Measurements from ENCODE around the gene FUBP1. TPM values are rescaled to one million over a fixed set of nuclear protein-coding genes. Genes with fewer than 3 reads are reported as not detected.
"Not testable (repeated sequence)": the region's sequence is repeated elsewhere in the genome, so short reads cannot be mapped to it uniquely, and the experiment has no call there.

FUBP1 gene
- total and polyA plus RNA-seq, 2 donors (not counting 1 experiment from before 2014, with no cell fraction given) = 95.8 to 249 TPM

DNA sequence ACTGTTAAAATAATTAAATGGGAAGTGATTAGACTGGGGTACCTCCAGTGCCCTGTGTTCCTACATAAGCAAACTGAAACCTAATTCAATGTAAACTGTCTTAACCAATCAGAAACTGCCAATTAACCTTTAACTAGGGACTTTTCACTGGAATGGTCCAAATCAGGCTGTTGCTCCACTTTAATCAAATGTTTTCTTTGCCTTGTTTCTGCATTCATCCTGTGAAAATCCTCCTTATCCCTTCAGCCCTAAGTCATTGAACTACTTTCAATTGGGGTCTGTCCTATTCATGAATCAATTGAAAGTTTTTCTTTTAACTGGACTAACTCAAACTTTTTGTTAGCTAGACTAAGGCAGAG lies 5.1 kb upstream of the FUBP1 start:
- Mint-ChIP-seq H3K4me1 (peaks cover 20% of the 10 kb centered on the region), H3K9me3 (ENCODE audit: insufficient read depth) (no peaks in the 10 kb centered on the region), H3K27ac (no peak overlapping the region), H3K4me3 (no peak overlapping the region), H3K27me3 (no peaks in the 10 kb centered on the region)
- H2AFZ ChIP-seq (ENCODE audit: insufficient read depth, low read depth, low read length, poor library complexity, severe bottlenecking) = no peak overlapping the region
- TF ChIP-seq, protein P1, sequence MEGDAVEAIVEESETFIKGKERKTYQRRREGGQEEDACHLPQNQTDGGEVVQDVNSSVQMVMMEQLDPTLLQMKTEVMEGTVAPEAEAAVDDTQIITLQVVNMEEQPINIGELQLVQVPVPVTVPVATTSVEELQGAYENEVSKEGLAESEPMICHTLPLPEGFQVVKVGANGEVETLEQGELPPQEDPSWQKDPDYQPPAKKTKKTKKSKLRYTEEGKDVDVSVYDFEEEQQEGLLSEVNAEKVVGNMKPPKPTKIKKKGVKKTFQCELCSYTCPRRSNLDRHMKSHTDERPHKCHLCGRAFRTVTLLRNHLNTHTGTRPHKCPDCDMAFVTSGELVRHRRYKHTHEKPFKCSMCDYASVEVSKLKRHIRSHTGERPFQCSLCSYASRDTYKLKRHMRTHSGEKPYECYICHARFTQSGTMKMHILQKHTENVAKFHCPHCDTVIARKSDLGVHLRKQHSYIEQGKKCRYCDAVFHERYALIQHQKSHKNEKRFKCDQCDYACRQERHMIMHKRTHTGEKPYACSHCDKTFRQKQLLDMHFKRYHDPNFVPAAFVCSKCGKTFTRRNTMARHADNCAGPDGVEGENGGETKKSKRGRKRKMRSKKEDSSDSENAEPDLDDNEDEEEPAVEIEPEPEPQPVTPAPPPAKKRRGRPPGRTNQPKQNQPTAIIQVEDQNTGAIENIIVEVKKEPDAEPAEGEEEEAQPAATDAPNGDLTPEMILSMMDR (IDR thresholded peaks at IDR 0.05) = no peak
- TF ChIP-seq EZH2 (IDR thresholded peaks at IDR 0.05; ENCODE audit: borderline replicate concordance, insufficient read depth, low read depth, low read length, poor library complexity, severe bottlenecking) = no peak
- no peak for DNase-seq
- intact Hi-C loops (cut with micrococcal nuclease) = no loop called here
- no peaks in the 10 kb centered on the region for H3K9me3 ChIP-seq (ENCODE audit: control extremely low read depth in 1 of 3, control insufficient read depth in 2 of 3, insufficient read depth in 1 of 3, low read length in 2 of 3)
- peaks cover 2 to 5% of the 10 kb centered on the region in 2 experiments for H3K36me3 ChIP-seq (replicated peaks in 1 of 2; ENCODE audit: control extremely low read depth in 1 of 2, control insufficient read depth in 1 of 2, extremely low read depth in 1 of 2, insufficient read depth in 2 of 2, low read length in 1 of 2)
- peaks cover 9 to 11% of the 10 kb centered on the region in 2 donors for H3K4me1 ChIP-seq (ENCODE audit: control insufficient read depth in 2 of 2, insufficient read depth in 2 of 2, low read length in 2 of 2)
- H3K27me3 ChIP-seq (replicated peaks in 1 of 4; ENCODE audit: control extremely low read depth in 1 of 4, control insufficient read depth in 3 of 4, insufficient read depth in 4 of 4, low read length in 3 of 4) = no peaks in the 10 kb centered on the region
- H4K20me1 ChIP-seq (ENCODE audit: control insufficient read depth, insufficient read depth, low read length, poor library complexity, severe bottlenecking) = no peaks in the 10 kb centered on the region
- POLR2A ChIA-PET = no interaction called here
- no peak overlapping the region for H3K4me2 ChIP-seq (replicated peaks; ENCODE audit: low read depth, low read length, poor library complexity, severe bottlenecking)
- H3K4me3 ChIP-seq (ENCODE audit: control extremely low read depth in 1 of 5, extremely low read depth in 1 of 5, insufficient read depth in 1 of 5, low read depth in 2 of 5, low read length in 4 of 5) = no peak overlapping the region
- no peak for ATAC-seq (ENCODE audit: low read depth)
- peaks cover 47% of the 10 kb centered on the region for H3K79me2 ChIP-seq (ENCODE audit: control insufficient read depth, insufficient read depth, low read length)
- CTCF ChIA-PET = interaction anchor here (2.3 kb wide), 1 partner anchor 11 kb away, joined by 6 read pairs; no protein-coding TSS in a partner anchor
- H3K27ac ChIP-seq (ENCODE audit: low read length in 2 of 2) = no peak overlapping the region
- H3K9ac ChIP-seq (ENCODE audit: low read length) = no peak overlapping the region

DNA sequence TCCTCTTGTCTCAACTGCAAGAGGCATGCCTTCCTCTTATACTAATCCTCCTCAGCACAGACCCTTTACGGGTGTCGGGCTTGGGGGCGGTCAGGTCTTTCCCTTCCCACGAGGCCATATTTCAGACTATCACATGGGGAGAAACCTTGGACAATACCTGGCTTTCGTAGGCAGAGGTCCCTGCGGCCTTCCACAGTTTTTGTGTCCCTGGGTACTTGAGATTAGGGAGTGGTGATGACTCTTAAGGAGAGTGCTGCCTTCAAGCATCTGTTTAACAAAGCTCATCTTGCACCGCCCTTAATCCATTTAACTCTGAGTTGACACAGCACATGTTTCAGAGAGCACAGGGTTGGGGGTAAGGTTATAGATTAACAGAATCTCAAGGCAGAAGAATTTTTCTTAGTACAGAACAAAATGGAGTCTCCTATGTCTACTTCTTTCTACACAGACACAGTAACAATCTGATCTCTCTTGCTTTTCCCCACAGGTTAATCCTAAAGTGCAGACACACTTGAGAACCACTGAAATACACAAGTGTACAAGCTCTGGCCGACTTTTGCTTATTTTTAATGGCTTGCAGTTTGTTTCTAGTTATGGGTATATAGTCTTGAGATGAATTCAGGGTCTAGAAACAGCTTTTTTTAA lies 4.6 kb upstream of the FUBP1 start:
- H3K27me3 ChIP-seq (replicated peaks in 1 of 4; ENCODE audit: control extremely low read depth in 1 of 4, control insufficient read depth in 3 of 4, insufficient read depth in 4 of 4, low read length in 3 of 4); POLR2A ChIA-PET; H4K20me1 ChIP-seq (ENCODE audit: control insufficient read depth, insufficient read depth, low read length, poor library complexity, severe bottlenecking); H3K27me3 Mint-ChIP-seq; H2AFZ ChIP-seq (ENCODE audit: insufficient read depth, low read depth, low read length, poor library complexity, severe bottlenecking); H3K9ac ChIP-seq (ENCODE audit: low read length); ATAC-seq (ENCODE audit: low read depth); H3K4me2 ChIP-seq (replicated peaks; ENCODE audit: low read depth, low read length, poor library complexity, severe bottlenecking); intact Hi-C loops (cut with micrococcal nuclease); H3K9me3 Mint-ChIP-seq (ENCODE audit: insufficient read depth); H3K36me3 ChIP-seq (replicated peaks in 1 of 2; ENCODE audit: control extremely low read depth in 1 of 2, control insufficient read depth in 1 of 2, extremely low read depth in 1 of 2, insufficient read depth in 2 of 2, low read length in 1 of 2); H3K27ac Mint-ChIP-seq; H3K9me3 ChIP-seq (ENCODE audit: control extremely low read depth in 1 of 3, control insufficient read depth in 2 of 3, insufficient read depth in 1 of 3, low read length in 2 of 3); H3K4me3 ChIP-seq (ENCODE audit: control extremely low read depth in 1 of 5, extremely low read depth in 1 of 5, insufficient read depth in 1 of 5, low read depth in 2 of 5, low read length in 4 of 5); H3K27ac ChIP-seq (ENCODE audit: low read length in 2 of 2); H3K4me3 Mint-ChIP-seq; DNase-seq: not testable (repeated sequence)
- CTCF ChIA-PET = interaction anchor here (2.3 kb wide), 1 partner anchor 12 kb away, joined by 6 read pairs; no protein-coding TSS in a partner anchor
- peaks cover 18% of the 10 kb centered on the region for H3K4me1 Mint-ChIP-seq
- H3K4me1 ChIP-seq (ENCODE audit: control insufficient read depth in 2 of 2, insufficient read depth in 2 of 2, low read length in 2 of 2) = peaks cover 9 to 11% of the 10 kb centered on the region in 2 donors
- peaks cover 45% of the 10 kb centered on the region for H3K79me2 ChIP-seq (ENCODE audit: control insufficient read depth, insufficient read depth, low read length)
- 97% methylated on average over 5 of the region's 8 CpGs for WGBS (ENCODE audit: insufficient coverage)
